Hematopoietic multipotent progenitor cell treated with erythropoietin and hydrocortisone succinate and interleukin-3 and kit ligand, for 4 days (in vitro differentiated cells): ENCODE data around the gene ELL2.
"Not testable (repeated sequence)": the region's sequence is repeated elsewhere in the genome, so short reads cannot be mapped to it uniquely, and the experiment has no call there.

ENCODE experiments used
- DNase-seq: peaks from one replicate; pipeline ENCODE4 v3.0.0-alpha.2; 2015

The ELL2 gene

DNA sequence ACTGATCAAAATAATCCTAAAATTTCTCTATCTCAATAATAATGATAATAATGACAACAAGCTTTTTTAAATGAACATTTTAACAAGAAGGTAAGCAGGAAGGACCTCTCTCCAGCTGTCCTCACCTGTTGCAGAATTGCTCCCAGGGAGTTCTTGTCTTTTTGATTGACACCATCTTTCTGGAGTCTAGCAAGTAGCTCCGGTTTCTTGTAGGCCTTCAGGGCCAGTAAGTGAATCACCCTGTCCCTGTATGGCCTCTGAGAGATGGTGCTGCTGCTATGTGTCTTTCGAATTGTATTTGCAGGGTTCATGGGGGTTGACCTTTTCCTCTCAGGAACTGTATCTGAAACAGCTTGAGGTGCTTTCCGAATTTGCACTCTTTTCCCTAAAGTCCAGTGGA lies 55.3 kb downstream of the ELL2 start:
- not testable (repeated sequence) for DNase-seq

DNA sequence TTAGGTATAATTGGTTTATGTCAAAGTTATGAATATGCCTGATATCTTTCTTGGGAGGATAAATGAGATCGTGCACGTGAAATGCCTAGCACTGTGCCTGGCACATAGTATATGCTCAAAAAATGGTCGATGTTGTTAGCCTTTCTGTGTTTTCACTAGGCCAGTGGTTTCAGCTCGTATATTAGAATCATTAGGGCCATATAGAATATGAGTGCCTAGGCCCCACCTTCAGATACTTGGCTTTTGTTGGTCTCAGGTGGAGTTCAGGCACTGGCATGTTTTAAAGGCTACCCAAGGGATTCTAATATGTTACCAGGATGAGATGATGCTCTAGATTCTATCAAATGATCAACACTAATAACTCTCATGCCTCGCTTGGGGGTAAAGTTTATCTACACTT lies 56.8 kb downstream of the ELL2 start:
- DNase-seq, result no peak

DNA sequence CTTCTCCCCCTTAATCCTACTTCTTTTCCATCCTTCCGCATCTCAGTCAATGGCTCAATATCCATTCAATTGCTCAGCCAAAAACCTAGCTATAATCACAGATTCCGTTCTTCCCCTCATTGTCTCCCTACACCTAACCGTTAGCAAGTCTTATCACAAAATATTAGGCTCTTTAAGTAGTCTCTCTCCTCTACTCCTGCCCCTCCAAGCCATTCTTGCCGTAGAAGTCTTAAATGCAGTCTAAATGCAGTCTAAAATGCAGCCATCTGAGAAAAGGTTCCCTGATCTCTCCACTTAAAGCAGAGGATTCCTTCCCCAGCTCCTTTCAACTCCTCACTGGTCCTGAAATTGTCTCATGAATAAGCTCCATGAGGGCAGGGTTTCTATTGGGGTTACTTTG lies 57.8 kb downstream of the ELL2 start:
- DNase-seq, result no peak

DNA sequence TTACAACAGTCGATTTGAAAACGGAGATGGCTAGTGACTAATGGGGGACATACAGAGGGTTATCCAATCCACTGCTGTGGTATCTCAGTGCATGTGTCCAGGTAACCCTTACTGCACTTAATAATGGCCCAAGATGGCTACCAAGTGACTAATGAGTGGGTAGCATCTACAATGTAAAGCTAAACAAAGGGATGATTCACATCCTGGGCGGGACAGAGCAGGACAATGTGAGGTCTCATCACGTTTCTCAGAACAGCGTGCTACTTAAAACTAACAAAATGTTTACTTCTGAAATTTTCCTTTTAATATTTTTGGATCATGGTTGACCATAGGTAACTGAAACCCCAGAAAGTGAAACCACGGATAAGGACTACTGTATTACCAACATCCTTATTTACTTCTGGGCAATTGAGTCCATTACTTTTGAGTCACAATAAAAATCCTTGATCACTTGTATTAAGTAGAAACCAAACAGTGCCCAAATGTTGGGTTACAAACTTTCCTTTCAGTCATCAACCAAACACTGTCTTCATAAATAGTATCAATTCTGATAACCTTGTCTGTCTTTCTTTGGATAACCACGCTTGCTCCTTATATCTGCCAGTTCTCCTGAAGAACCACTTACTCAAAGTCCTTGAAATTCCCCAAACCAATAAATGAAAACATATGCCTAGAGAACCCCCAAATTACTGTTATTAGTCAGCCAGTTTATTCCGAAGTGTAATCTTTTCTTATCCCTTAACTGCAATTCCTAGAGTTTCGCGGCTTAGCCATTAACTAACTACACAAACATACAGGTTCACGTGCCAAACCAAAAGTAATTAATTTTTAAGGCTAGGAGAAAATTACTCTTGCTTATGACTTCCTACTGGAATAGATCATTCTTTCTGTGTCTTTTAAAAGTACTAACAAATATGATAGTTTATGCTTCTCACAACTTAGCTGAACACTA lies 59.7 kb downstream of the ELL2 start:
- no peak for DNase-seq

DNA sequence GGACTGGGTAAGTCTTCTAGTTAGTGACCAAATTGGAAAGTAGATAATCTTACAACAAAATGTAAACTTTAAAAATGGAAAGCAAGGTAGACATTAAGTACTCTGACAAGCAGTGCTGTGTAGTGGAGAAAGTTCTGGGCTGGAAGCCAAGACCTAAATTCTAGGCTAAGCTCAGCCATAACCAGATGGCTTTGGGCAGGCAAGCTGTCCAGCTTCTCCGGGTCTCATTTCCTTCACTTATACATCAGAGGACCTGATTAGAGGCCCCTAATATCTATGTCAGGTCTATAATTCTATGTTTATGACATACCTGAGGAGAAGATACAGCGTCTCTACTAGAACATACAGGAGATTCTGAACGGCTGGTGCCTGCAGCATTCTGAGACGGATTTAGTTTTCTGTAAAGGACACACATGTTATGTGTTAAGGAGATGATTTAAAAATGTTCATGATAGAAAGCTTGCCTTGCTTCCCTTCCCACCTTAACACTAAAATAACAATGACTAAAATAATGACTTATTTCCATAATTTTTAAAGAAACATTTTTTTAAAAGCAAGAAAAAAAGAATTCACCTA lies 61.2 kb downstream of the ELL2 start:
- no peak for DNase-seq

DNA sequence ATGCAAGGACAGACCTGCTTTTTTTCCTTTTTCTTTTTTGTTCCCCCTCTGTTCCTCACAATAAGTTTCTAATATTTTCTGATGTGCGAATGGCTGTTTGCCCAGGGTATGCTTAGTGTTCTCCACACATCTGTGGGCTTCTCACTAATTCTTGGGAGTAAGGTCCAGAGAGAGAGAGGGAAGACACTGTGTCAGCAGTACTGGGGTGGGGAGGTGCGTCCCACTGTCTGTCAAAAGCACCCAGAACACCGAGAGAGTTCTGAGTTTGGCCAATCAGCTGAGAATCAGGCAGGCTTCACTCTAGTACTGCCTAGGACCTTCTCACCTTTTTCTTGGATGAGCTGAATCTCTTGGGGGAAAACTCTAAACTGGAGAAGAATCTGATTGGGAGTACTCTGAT lies 61.8 kb downstream of the ELL2 start:
- no peak for DNase-seq

DNA sequence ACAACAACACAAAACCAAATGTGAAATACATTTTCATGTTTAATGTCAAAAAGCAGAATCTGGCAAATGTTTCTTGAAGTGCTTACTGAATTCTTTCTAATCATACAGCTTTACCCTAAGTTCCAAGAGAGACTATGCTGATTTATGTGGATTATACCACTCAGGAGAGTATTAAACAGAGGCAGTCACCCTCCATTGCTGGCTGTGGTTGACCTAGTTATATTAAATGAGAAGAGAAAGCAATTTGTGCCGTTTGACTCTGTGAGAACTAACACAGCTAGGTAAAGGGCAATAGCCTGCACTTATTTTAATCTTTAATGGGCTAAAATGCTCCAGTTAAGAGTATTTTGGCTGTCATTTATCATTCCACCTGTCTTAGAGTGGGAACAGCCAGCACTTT lies 62.6 kb downstream of the ELL2 start:
- DNase-seq, result no peak

DNA sequence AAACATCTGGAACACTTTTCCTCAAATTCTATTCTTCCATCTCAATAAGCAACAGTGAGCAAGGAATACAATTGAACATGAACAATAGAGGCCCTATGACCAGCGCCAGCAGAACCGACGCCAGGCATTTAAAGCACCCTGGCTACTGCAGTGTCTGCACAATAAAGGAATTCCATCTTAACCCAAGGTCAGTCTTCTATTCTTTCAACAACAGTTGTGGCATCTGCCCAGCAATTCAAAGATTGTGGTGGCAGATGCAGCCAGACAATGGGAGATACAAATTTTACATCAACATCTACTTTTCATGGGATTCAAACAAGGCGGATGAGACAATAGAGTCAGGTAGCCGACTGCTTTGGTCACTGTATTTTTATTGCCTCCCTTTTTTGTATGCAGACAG lies 65.9 kb downstream of the ELL2 start:
- DNase-seq, result no peak

DNA sequence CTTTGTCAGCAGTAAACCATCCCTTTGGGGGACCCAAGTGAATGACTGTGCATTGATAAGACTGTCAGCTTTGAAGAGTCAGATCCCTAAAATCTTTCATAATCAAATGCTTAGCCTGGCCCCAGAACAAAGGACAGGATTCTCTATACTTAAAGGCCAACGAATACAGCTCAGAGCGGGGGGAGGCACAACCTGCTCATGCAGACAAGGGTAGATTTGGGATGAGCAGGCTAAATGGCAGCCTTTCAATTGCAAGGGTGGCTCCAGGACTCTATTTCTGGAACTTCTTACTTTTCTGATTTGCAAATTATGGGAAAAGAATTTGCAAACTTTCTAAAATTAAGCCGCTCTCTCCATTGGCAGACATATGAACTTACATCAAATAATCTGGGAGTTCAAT lies 66.4 kb downstream of the ELL2 start:
- no peak for DNase-seq

DNA sequence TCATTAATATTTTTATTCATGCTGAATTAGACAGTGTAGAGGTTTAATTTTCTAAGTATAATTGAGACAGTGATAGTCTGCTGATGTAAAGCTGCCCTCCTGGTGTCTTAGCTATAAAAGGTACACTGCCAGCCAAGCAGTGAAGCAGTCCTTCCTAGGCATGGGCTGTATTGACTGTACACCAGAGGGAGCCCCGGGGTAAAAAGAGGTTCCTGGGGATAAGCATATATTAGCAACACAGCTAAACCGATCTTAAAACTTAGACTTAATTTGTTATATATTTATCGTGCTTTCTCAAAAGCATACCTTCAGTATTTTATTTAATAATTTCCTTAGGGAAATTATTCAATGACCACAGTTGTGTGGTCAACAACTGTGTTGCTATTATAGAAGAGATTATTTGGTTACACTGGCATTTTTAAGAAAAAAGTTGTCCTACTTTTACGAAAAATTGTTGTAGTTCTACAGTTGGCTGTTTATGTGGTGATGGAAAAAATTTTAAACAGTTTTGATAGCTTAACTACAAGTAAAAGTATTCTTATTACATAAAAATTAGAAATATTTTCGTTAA lies 68.8 kb downstream of the ELL2 start:
- peak; percentile 84 for DNase-seq

DNA sequence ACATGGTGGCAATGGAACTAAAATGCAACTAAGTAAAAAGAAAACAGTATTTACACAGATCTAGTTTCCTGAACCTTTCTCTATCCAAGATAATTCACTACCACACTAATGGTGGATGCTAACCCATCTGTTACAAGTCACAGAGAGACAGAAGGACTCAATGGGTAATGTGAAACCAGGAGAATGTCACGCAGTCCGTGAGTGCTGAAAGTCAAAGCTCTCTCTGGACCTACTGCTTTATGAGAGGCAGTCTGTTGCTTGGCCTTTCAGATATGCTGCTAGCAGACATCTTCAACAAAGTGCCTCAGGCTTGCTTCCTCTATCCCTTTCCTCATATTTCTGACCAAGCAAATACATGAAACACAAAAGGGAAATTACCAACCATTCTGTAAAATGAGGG lies 70.2 kb downstream of the ELL2 start:
- no peak for DNase-seq

DNA sequence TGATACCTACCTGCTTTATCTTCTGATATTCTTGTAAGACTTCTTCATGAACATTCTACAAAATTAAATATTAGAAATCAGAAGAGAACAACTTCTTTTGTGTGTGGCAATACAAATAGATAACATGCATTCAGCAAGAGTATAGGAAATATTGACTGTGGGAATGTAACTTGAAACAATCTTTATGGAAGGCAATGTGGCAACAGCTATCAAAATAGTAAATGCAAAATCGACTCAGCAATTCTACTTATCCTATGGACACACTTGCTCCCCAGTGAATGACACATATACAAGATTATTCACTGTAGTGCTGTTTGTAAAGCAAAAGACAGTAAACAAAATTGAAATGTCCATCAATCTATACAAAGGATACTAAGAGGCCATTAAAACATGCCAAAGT lies 72.6 kb downstream of the ELL2 start:
- no peak for DNase-seq

DNA sequence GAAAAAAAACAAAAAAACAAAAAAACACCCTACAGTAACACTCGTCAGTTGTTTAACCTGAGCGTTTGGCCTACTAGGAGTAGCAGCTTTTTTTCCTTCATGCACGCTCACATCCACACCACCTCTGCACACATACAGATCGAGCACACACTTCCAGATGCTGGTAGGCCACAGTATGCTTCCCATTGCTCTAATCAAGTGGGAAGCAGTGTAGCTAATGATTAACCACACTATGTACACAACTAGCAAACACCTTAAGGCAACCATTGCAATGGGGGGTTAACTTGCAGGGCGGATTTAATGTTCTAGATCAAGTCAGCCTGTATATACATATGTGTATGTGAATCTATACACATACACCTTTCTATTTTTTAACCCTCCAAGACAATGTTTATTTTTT lies 73.7 kb downstream of the ELL2 start:
- DNase-seq, result no peak

DNA sequence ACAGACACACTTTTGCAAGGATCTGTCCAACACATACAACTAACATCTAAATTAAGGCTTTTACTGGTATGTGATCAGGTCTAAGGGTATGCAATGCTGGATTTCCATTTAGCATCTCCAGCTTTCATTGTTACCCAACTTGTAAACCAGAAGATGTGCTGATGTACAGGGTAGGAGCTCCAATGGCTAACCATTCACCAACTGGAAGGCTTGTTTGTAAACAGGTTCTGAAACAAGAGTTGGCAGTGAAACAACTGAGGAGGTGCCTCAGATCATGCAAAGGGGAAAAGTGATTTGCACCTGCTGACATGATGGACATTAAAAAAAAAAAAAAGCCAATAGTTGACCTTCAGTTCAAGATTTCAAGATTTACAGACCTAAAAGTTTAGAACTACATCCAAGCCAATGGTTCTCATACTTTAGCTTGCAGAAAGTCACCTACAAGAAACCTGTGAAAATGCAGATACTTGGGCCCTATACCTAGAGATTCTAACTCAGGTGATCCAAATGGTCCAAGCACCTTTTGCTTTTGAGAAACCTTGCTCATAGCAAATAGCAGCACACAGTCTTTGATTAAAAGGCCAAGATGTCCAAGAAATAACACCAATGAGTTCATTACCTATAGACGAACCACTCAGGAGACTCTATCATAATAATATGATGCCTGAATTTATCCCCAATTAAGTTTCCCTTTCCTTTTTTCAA lies 75.2 kb downstream of the ELL2 start:
- DNase-seq, result no peak

DNA sequence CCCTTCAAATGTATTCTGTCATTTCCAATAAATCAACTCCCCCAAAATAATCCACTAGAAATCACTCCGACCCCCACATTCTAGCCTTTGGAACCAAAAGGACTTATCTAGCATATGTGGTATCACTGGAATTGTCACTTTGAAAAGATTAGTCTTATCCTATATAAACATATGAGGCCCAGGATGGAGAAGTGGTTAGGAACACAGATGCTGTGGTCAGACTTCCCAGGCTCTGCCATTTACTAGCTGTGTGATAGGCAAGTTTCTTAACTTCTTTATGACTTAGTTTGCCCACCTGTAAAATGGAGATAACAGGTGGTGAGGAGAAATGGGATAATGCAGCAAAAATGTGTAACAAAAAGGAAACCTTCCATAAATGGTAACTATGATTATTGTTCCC lies 77.1 kb downstream of the ELL2 start:
- peak; percentile 89 for DNase-seq

DNA sequence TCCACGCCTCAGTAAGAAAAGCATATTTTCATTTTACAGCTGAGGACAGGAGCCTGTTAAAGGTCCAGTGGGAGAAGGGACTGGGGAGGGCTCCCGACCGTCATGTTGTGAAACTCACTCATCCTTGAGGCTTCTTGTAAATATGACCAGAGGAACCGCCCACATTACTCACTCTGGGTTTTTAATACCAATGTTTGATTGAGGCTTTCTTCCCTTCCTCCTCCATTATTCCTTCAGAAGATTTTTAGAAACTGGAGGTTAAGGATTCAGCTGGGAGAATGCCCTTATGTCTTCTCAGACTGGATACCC lies 77.7 kb downstream of the ELL2 start:
- peak; percentile 40 for DNase-seq

DNA sequence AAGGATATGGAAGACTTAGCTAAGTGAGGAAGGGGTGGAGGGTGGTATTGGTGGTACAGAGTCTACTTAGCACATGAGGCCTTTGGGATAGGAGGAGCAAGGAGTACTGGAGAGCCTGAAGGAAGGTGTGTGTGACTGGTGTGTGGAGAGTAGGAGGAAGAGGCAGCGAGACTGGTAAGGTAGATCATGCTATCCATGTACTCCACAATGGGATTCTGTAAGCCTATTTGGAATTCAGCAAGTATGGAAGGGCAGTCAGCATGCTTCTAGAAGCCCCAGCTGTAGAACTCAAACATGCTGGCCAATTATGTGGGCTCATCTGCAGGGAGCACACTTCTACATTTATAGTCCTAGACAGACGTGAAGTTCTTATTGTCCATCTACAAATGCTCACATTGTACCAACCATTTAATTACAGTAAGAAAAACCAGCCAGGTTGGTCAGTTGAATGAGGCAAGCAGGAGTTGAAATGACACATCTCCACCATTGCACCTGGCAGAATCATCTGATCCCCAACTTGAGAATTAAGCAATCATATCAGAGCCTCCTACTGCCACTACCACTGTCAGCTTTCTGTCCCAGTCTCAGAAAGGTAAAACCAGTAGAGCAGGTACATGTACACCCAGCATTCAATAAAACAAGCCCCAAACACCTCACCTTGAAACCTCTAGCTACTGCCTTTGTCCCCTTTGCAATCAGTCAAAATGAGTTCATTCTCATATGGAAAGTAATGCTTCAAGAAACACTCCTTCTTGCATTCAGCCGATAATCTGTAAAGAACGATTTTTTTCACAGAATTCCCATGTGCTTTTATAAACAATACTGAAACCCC lies 78.2 kb downstream of the ELL2 start:
- DNase-seq, result no peak

DNA sequence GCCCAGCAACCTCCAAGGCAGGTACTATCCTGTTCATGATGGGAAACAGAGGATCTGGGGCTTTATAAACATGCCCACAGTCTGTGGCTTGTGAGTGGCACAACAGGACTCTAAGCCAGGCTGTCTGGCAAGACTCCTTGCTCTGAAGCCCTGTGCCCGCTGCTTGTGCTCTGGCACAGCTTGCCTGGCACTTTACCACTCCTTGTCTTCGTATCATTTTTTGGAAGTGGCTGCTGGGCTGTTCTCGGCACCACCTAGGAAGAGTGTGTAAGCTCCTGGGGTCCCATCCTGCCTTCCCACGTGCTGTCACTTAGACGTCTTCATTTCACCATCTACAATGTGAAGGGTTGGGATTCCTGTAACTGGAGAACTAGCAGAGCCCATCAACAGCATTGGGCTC lies 79.8 kb downstream of the ELL2 start:
- no peak for DNase-seq

DNA sequence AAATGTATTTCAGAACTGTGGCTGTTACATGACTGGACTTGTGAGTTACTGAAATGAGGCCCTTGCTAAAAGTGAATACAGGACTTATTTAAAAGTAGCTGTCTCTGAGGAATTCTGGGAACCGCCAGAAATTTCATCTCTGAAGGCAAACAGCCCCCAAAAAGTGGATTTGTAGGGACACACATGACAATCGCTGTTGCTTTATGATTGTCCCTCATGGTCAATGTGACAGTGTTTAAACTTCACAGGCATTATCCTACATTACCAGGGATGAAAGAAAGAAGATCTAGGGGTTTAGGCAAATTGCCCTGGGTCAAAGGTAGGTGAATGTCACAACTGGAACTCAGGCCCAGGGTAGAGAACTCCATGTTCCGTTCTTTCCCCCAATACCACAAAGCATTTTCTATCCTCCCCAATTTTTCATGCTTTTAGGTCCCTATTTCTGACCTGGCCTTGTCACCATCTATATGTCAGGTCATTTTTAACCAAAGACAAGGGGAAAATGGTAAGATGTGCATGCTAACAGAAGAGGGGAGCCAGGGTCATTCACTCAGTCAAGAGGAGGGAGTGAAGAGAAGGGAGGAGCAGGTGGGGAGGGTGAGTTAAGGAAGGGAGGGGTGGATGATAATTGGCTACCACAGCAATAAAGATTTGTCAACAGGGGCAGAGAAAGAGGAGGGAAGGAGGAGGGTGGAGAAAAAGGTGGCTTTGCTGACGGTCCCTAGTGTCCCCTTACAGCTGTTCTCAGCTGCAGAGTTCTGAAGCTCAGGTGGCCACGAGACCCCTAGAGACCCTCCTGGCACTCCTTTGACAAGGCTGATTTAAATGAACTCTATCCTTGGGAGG lies 81.3 kb downstream of the ELL2 start:
- DNase-seq, result no peak

DNA sequence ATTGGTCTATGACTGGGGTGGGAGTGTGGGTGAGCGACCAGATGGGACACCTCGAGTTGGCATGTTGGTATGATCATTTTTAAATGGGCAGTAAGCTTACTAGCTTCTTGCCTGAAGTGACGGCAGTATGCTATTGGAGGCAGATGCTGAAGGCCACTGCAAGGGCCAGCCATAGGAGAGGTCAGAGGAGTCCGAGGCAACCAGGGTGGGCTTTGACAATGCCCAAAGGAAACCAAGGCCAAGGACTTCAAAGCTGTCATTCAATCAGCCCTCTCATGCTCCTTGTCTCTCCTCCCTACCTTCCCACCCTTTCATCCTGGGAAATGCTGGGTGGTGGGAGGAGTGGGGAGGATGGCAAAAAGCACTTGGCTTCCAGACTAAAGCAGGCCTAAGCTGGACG lies 82.0 kb downstream of the ELL2 start:
- no peak for DNase-seq

DNA sequence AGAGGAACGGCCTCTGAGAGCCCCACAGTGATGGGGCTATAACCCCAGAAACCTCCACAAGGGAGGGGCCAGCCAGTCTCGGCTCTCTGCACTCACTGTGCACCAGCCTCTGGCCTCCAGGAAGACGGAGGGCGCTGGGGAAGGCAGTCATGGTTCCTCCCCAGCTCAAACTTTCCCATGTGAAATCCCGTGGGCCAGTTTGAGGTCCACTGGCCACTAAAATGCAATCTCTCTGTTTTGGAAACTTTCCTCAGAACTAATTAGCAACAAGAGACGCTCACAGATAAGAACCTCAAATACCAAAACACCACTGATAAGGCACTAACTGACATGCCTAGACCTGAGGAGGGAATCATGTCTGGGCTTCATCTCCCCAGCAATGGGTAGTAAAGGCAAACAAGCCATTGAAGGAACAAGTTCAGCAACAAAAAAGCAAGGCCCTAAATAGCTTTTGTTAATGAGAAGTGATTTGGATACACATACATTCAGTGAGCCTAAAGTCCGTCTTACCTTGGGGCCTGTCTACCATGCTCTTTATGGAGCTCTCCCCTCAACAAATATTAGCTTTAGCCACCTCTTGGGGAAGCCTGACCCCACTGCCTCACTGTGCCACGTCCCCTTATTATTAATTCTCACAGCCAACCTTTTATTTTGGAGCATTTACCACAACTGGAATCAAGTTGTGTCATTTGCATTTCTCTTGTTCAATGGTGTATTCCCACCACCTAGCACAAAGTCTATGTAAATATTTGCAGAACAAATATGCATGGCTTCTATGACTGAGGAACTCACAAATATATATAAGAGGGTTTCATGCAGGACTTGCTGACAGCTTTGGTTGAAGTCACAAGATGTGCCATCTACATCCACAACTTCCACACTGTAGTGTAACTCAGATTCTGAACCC lies 83.0 kb downstream of the ELL2 start:
- no peak for DNase-seq
